Liver (tissue), 9 donors: Measurements from ENCODE around the gene AGA. TPM values are rescaled to one million over a fixed set of nuclear protein-coding genes. Genes with fewer than 3 reads are reported as not detected.

Experiments
- DNase-seq: peaks from one replicate; pipeline ENCODE4 v3.0.0-alpha.2; 2017; ENCODE audit warnings: low spot score
- H3K27ac ChIP-seq, 2 donors: one replicate each; pipeline ENCODE4 v1.7.0; 2013; ENCODE audit warnings: inconsistent platforms in 2 of 2, low read length in 2 of 2, control low read depth in 1 of 2, low read depth in 1 of 2, mild to moderate bottlenecking in 1 of 2
- H3K27me3 ChIP-seq, 4 donors: one replicate each; pipeline versions ENCODE4 v1.6.1 to v1.7.0; 2013; ENCODE audit warnings: low read length in 3 of 4, inconsistent platforms in 1 of 4, mild to moderate bottlenecking in 1 of 4, moderate library complexity in 1 of 4; ENCODE audit not compliant: control insufficient read depth in 4 of 4, insufficient read depth in 4 of 4
- H3K36me3 ChIP-seq, 4 donors: one replicate each; pipeline versions ENCODE4 v1.6.1 to v1.7.0; 2013; ENCODE audit warnings: low read length in 3 of 4, mild to moderate bottlenecking in 3 of 4, low read depth in 1 of 4, moderate library complexity in 1 of 4; ENCODE audit not compliant: control insufficient read depth in 4 of 4, insufficient read depth in 3 of 4
- H3K4me1 ChIP-seq, 4 donors: one replicate each; pipeline versions ENCODE4 v1.6.1 to v1.7.0; 2013; ENCODE audit warnings: low read length in 3 of 4, mild to moderate bottlenecking in 3 of 4, moderate library complexity in 1 of 4; ENCODE audit not compliant: control insufficient read depth in 4 of 4, insufficient read depth in 4 of 4
- H3K4me3 ChIP-seq, 3 donors: one replicate each; pipeline versions ENCODE4 v1.6.1 to v1.7.0; 2013; ENCODE audit warnings: low read length in 3 of 3, control low read depth in 1 of 3, low read depth in 1 of 3, mild to moderate bottlenecking in 1 of 3
- H3K9ac ChIP-seq, 2 donors: one replicate each; pipeline ENCODE4 v1.7.0; 2013; ENCODE audit warnings: low read length in 2 of 2, mild to moderate bottlenecking in 2 of 2, moderate library complexity in 2 of 2, control low read depth in 1 of 2, low read depth in 1 of 2
- H3K9me3 ChIP-seq, 4 donors: one replicate each; pipeline versions ENCODE4 v1.6.1 to v1.7.0; 2013; ENCODE audit warnings: low read length in 3 of 4; ENCODE audit not compliant: control insufficient read depth in 4 of 4
- ATF3 ChIP-seq: IDR thresholded peaks from 2 replicates; pipeline ENCODE4 v1.6.1; 2016; ENCODE audit warnings: antibody characterized with exemption
- CTCF ChIP-seq: fragments of 150-350 bp; IDR thresholded peaks from 2 replicates; pipeline ENCODE4 v1.5.1; 2017; ENCODE audit warnings: improper control_type of control experiment, low read depth, low read length; ENCODE audit not compliant: missing input control
- EGR1 ChIP-seq, 2 donors: IDR thresholded peaks; 2 replicates each; pipeline ENCODE4 v1.6.1; 2016 to 2018; ENCODE audit warnings: antibody characterized with exemption in 2 of 2, low read depth in 2 of 2
- FOXA1 ChIP-seq: IDR thresholded peaks from 2 replicates; pipeline ENCODE4 v1.6.1; 2016; ENCODE audit warnings: antibody characterized with exemption
- FOXA2 ChIP-seq: IDR thresholded peaks from 2 replicates; pipeline ENCODE4 v1.6.1; 2016; ENCODE audit warnings: antibody characterized with exemption
- GABPA ChIP-seq, 2 donors: IDR thresholded peaks in 1 of 2; conservative IDR thresholded peaks in 1 of 2; 2 replicates each; pipeline ENCODE4 v1.6.1; 2016; ENCODE audit warnings: antibody characterized with exemption in 2 of 2, mild to moderate bottlenecking in 1 of 2, moderate library complexity in 1 of 2
- HNF4A ChIP-seq, 2 donors: conservative IDR thresholded peaks; 2 replicates each; pipeline ENCODE4 v1.6.1; 2016; ENCODE audit warnings: antibody characterized with exemption in 2 of 2, mild to moderate bottlenecking in 2 of 2
- HNF4G ChIP-seq: IDR thresholded peaks from 2 replicates; pipeline ENCODE4 v1.6.1; 2016; ENCODE audit warnings: antibody characterized with exemption
- JUND ChIP-seq, 2 donors: IDR thresholded peaks; 2 replicates each; pipeline ENCODE4 v1.6.1; 2016; ENCODE audit warnings: antibody characterized with exemption in 2 of 2
- MAX ChIP-seq: IDR thresholded peaks from 2 replicates; pipeline ENCODE4 v1.6.1; 2016; ENCODE audit warnings: antibody characterized with exemption
- NR2F2 ChIP-seq: IDR thresholded peaks from 2 replicates; pipeline ENCODE4 v1.6.1; 2016; ENCODE audit warnings: antibody characterized with exemption
- RAD21 ChIP-seq, 2 donors: IDR thresholded peaks; 2 replicates each; pipeline ENCODE4 v1.6.1; 2016; ENCODE audit warnings: antibody characterized with exemption in 2 of 2, mild to moderate bottlenecking in 2 of 2
- REST ChIP-seq: IDR thresholded peaks from 2 replicates; pipeline ENCODE4 v1.6.1; 2016; ENCODE audit warnings: antibody characterized with exemption, mild to moderate bottlenecking
- RXRA ChIP-seq, 2 donors: IDR thresholded peaks; 2 replicates each; pipeline ENCODE4 v1.6.1; 2017 to 2018; ENCODE audit warnings: antibody characterized with exemption in 2 of 2, mild to moderate bottlenecking in 1 of 2
- SP1 ChIP-seq: IDR thresholded peaks from 2 replicates; pipeline ENCODE4 v1.6.1; 2018; ENCODE audit warnings: antibody characterized with exemption, mild to moderate bottlenecking
- TAF1 ChIP-seq: conservative IDR thresholded peaks from 2 replicates; pipeline ENCODE4 v1.6.1; 2016; ENCODE audit warnings: antibody characterized with exemption, mild to moderate bottlenecking
- YY1 ChIP-seq: IDR thresholded peaks from 2 replicates; pipeline ENCODE4 v1.6.1; 2016; ENCODE audit warnings: antibody characterized with exemption, mild to moderate bottlenecking
- ZBTB33 ChIP-seq: IDR thresholded peaks from 2 replicates; pipeline ENCODE4 v1.6.1; 2016; ENCODE audit warnings: antibody characterized with exemption
- WGBS: extraction: QIAGEN DNeasy Blood & Tissue Kit; methylation state at CpG from one replicate; pipeline ENCODE4 v1.1.7; 2013; 5-methylcytosine and 5-hydroxymethylcytosine counted together
- polyA plus RNA-seq, 2 donors: library from polyadenylated mRNA; stranded (reverse) in 1 of 2; unstranded in 1 of 2; fragments of 200-250 nt in 1 of 2; fragments of >200 nt in 1 of 2; fragmentation: Nextera tagmentation in 1 of 2; extraction: Ambion mirVana in 1 of 2; gene quantifications; one replicate each; pipeline versions ENCODE4 v1.2.1 to v1.2.3, GENCODE V29; 2013 to 2015
- total RNA-seq, 2 donors: library from RNA; depleted of rRNA; stranded (reverse); fragments of >200 nt; gene quantifications; one replicate each; pipeline ENCODE4 v1.2.3, GENCODE V29; 2014
- donor health status: healthy.
- donor health status: healthy.
- donor health status: healthy.
- donor health status: healthy.
- donor health status: healthy.

The AGA gene
- total and polyA plus RNA-seq, 4 donors: 12.9 to 38.4 (median 35.6) TPM

- no peak for DNase-seq
- H3K36me3 ChIP-seq: no peaks in the 10 kb centered on the region
- H3K4me1 ChIP-seq: peaks cover 4 to 16% (median 12%) of the 10 kb centered on the region in 4 donors
- no peak overlapping the region for H3K27ac ChIP-seq
- no peak overlapping the region for H3K4me3 ChIP-seq
- H3K9ac ChIP-seq: no peak overlapping the region
- no peak for TF ChIP-seq ZBTB33
- no peak for TF ChIP-seq CTCF
- TF ChIP-seq MAX: no peak
- no peak for TF ChIP-seq FOXA2
- H3K9me3 ChIP-seq: no peaks in the 10 kb centered on the region
- no peaks in the 10 kb centered on the region for H3K27me3 ChIP-seq
Observed at GRCh38 chr4:177410566-177410965, 31.7 kb downstream of the AGA start.

GRCh38 chr4:177408023-177408422 is 34.2 kb downstream of the AGA start:
- H3K27me3 ChIP-seq: no peaks in the 10 kb centered on the region
- H3K4me3 ChIP-seq: no peak overlapping the region
- no peaks in the 10 kb centered on the region for H3K36me3 ChIP-seq
- no peak overlapping the region for H3K27ac ChIP-seq
- no peak overlapping the region for H3K9ac ChIP-seq
- no peaks in the 10 kb centered on the region for H3K9me3 ChIP-seq
- peaks cover 4 to 13% (median 7%) of the 10 kb centered on the region in 4 donors for H3K4me1 ChIP-seq
- DNase-seq: no peak
- WGBS: 97% methylated on average over 25 of the region's 25 CpGs
- TF ChIP-seq MAX (no peak), FOXA1 (no peak), HNF4A (conservative IDR thresholded peaks at IDR 0.05) (no peak), HNF4G (no peak), CTCF (no peak), RXRA (IDR thresholded peaks at IDR 0.05) (no peak), ATF3 (no peak), NR2F2 (no peak), SP1 (no peak), REST (no peak), GABPA (IDR thresholded peaks at IDR 0.05 in 1 of 2, conservative IDR thresholded peaks at IDR 0.05 in 1 of 2) (no peak), RAD21 (IDR thresholded peaks at IDR 0.05) (no peak), EGR1 (IDR thresholded peaks at IDR 0.05; ENCODE audit: low read depth in 2 of 2) (no peak), JUND (IDR thresholded peaks at IDR 0.05) (no peak), FOXA2 (no peak), YY1 (no peak), ZBTB33 (no peak), TAF1 (no peak)
